IPS-20b (cell line): ENCODE measurements around the gene NEDD1.

Experiments
- H3K27ac ChIP-seq: one replicate; pipeline ENCODE4 v1.5.1; 2013; ENCODE audit warnings: low read length
- H3K27me3 ChIP-seq: 2 replicates; pipeline ENCODE4 v1.6.1; 2013; ENCODE audit warnings: mild to moderate bottlenecking, low read length, inconsistent platforms; ENCODE audit not compliant: insufficient read depth
- H3K36me3 ChIP-seq: 2 replicates; pipeline ENCODE4 v1.6.1; 2013; ENCODE audit warnings: low read depth, mild to moderate bottlenecking, inconsistent platforms, low read length, moderate library complexity; ENCODE audit not compliant: insufficient read depth
- H3K4me1 ChIP-seq: 2 replicates; pipeline ENCODE4 v1.6.1; 2013; ENCODE audit warnings: mild to moderate bottlenecking, control low read depth, inconsistent platforms, low read length, moderate library complexity; ENCODE audit not compliant: insufficient read depth
- H3K4me3 ChIP-seq: 2 replicates; pipeline ENCODE4 v1.5.1; 2013; ENCODE audit warnings: mild to moderate bottlenecking, low read length, inconsistent platforms
- H3K9ac ChIP-seq: 2 replicates; pipeline ENCODE4 v1.6.1; 2013; ENCODE audit warnings: low read depth, mild to moderate bottlenecking, inconsistent platforms, low read length, moderate library complexity
- H3K9me3 ChIP-seq: 2 replicates; pipeline ENCODE4 v1.6.1; 2013; ENCODE audit warnings: mild to moderate bottlenecking, low read depth, low read length, inconsistent platforms; ENCODE audit not compliant: insufficient read depth

The NEDD1 gene

DNA sequence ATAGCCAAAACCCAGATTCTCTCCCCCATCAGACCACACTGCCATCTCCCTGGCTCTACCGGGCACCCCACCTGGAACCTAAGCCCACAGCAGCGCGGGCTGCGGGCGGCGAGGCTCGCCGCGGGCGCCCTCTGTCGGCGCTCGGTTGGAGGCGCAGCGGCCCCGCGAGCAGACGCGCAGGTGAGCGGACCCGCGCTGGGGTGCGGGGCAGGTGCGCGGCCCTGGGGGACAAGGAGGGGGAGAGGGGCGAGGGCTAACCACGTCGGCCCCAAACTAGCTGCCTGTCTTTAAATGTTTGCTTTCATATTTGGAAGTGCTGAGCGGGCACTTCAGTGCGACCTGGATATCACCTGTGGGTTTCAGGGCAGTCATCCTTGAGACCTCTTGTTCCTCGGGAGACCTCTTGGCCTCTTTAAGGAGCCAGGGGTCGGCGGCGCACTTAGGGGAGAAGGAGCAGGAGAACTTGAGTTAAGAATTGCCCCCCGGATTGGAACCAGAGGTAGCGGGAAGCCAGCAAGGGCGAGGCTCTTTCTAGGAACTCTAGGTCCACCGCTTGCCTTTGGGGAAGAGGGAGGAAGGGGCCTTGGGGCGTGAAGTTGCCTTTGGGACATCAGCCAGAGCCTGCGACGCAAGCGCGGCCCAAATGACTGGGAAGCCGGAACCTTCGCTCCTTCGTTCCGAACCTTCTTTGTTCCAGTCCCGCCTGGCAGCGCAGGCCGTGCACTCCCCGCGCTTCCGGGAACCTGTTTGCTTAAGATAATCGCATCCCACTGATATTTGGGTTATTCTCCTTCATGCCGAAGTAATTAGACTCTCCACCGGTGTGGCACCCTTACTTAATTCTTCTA is 78.7 kb downstream of the NEDD1 start:
- H3K4me1 ChIP-seq: peaks cover 31% of the 10 kb centered on the region; the same call in 1 of the 2 replicates
- peak overlapping the region; percentile 69; the same call in 1 of the 2 replicates for H3K9ac ChIP-seq
- peaks cover 12% of the 10 kb centered on the region for H3K27me3 ChIP-seq
- peak overlapping the region; percentile 64 for H3K4me3 ChIP-seq
- H3K9me3 ChIP-seq: no peaks in the 10 kb centered on the region
- no peaks in the 10 kb centered on the region for H3K36me3 ChIP-seq
- no peak overlapping the region for H3K27ac ChIP-seq

DNA sequence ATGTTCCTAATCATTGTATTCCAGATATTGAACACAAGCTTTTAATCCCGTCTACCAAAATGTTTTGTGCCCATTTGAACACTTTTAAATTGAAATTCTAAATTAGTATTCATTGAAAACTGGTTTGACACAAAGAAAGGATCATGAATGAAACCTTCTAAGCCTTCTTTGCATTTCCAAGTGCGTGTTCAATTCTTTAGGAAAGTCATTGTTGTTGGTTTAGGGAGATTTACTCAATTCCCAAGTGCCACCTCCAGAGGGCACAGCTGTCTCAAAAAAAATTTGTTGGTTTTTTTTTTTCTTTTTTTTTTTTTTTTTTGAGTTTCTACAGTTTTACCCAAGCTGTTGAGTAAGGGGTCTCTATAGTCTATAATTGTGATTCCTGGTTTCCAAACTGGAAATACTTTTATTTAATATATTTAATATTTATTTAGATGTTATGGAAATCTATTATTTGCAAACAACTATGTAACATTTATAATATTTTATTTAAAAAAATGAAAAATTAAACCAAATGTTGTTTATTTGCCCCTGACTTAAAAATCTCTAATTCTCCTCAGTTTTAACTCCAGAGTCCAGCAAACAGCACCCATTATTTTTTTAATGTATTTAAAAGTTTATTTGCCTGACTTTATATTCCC is 79.9 kb downstream of the NEDD1 start:
- H3K27me3 ChIP-seq: peaks cover 12% of the 10 kb centered on the region
- no peaks in the 10 kb centered on the region for H3K9me3 ChIP-seq
- H3K27ac ChIP-seq: no peak overlapping the region
- no peaks in the 10 kb centered on the region for H3K36me3 ChIP-seq
- H3K9ac ChIP-seq: no peak overlapping the region; the same call in 1 of the 2 replicates
- peak overlapping the region; percentile 64; the same call in 1 of the 2 replicates for H3K4me3 ChIP-seq
- H3K4me1 ChIP-seq: peaks cover 31% of the 10 kb centered on the region; the same call in 1 of the 2 replicates

DNA sequence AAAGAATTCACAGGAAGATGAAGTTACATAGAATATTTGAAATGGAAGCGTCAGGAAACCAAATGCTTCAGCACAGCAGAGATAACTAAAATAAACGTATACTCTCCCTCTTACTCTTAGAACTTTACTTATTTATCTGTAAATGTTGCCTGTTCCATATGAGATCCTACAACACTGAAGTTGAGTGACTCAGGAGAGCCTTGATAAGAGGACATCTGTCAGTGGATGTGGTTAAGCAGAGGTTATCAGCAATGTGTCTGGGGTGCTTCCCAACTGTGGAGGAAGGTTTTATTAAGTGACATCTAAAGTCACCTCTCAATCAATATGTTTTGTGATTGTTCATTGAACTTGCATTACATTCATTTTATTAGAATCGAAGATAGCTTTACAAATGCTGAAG is 81.9 kb downstream of the NEDD1 start:
- Histone ChIP-seq H3K9ac (no peak overlapping the region), H3K27me3 (peaks cover 12% of the 10 kb centered on the region), H3K9me3 (no peaks in the 10 kb centered on the region), H3K36me3 (no peaks in the 10 kb centered on the region), H3K4me3 (no peak overlapping the region), H3K27ac (no peak overlapping the region), H3K4me1 (peaks cover 29% of the 10 kb centered on the region; the same call in 1 of the 2 replicates)

DNA sequence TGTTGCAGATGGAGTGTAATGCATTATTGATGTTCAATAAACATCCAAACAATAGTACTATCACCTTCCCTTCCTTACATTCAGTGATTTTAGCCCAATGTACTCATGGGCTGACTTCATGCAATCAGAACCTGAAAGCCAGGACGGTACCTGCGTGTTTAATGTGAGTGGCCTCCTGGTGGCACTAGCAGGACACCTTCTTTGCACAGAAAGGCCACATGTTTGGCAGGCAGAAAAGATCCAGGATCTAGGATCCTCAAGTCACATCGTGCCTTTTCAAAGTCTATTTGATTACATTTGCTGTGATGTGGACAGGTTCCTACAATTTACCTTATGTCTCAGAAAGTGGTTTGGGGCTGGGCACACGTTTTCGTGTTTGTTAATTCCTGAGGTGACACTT is 82.9 kb downstream of the NEDD1 start:
- no peaks in the 10 kb centered on the region for H3K9me3 ChIP-seq
- no peak overlapping the region for H3K4me3 ChIP-seq
- no peak overlapping the region for H3K27ac ChIP-seq
- H3K4me1 ChIP-seq: peaks cover 29% of the 10 kb centered on the region; the same call in 1 of the 2 replicates
- peaks cover 12% of the 10 kb centered on the region for H3K27me3 ChIP-seq
- no peaks in the 10 kb centered on the region for H3K36me3 ChIP-seq
- H3K9ac ChIP-seq: no peak overlapping the region

DNA sequence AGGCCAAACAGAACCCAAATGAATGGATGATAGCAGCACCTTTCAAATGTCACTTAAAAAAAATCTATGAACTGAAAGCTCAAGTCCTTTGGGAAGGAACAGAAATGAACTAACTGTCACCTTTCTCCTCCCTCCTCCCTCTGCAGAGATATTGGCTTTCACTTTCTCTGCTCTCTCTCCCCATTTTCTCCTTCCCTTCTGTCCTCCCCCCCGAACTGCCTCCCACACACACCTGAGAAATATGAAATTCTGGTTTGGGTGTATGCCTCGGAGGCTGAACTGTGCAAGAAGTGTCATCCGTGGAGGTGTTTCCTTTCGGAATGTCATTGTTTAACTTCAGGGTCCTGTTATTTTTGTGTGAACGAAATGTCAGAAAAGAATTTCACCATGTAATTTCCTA is 87.8 kb downstream of the NEDD1 start:
- Histone ChIP-seq H3K27me3 (no peaks in the 10 kb centered on the region), H3K4me3 (no peak overlapping the region), H3K9ac (no peak overlapping the region), H3K36me3 (no peaks in the 10 kb centered on the region), H3K9me3 (no peaks in the 10 kb centered on the region), H3K4me1 (peaks cover 10% of the 10 kb centered on the region; the same call in 1 of the 2 replicates), H3K27ac (no peak overlapping the region)

DNA sequence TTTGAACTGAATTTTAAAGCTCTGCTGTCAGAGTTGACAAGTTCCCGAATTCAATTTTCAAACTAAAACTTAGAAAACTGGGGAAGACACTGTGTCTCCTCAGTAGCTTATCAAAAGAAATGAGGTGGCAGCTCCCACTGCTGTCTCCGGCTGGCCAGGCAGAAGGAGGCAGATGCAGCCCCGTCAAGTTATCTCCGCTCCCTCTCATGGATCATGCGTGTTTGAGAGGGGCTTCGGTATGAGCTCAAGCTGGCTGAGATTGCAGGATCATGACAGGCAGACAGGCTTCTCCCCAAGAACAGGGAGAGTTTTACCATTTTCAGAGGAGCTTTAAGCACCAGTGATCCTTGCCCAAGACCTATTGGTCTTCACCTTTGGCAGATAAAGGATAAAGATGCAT is 88.8 kb downstream of the NEDD1 start:
- Histone ChIP-seq H3K27me3 (no peaks in the 10 kb centered on the region), H3K4me3 (no peak overlapping the region), H3K9ac (no peak overlapping the region), H3K27ac (no peak overlapping the region), H3K36me3 (no peaks in the 10 kb centered on the region), H3K9me3 (no peaks in the 10 kb centered on the region), H3K4me1 (peaks cover 5% of the 10 kb centered on the region; the same call in 1 of the 2 replicates)

DNA sequence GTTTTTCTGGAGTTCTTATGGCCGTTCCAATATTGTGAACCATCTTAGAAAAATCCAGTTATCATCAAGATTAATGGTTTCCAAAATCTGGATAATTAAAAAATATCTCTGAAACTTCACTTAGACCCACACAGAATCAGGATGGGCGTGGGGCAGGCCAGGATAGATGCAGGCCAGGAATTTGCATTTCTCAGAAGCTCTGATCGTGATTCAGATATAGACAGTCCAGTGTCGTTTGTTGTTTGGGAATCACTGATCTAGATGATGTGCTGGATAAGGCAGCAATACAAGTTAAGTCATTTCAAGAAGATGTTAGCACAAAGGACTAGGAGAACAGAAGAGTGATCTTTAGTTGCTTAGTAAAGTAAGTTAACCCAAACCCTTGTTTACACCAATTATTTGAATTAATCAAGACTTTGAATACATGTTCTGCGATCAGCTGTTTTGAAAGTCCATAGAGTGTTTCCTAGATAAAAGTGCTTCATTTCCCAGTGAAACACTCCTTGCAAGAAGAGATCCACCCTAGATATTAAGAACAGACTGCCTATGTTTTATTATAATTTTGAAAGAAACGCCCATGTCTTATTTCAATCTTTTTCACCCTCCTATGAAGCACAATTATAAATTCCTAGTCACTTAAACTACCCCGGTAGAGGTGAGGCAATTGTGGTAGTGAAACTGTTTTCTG is 90.9 kb downstream of the NEDD1 start:
- Histone ChIP-seq H3K9me3 (no peaks in the 10 kb centered on the region), H3K9ac (no peak overlapping the region), H3K4me3 (no peak overlapping the region), H3K27ac (no peak overlapping the region), H3K4me1 (no peaks in the 10 kb centered on the region), H3K36me3 (no peaks in the 10 kb centered on the region), H3K27me3 (no peaks in the 10 kb centered on the region)

DNA sequence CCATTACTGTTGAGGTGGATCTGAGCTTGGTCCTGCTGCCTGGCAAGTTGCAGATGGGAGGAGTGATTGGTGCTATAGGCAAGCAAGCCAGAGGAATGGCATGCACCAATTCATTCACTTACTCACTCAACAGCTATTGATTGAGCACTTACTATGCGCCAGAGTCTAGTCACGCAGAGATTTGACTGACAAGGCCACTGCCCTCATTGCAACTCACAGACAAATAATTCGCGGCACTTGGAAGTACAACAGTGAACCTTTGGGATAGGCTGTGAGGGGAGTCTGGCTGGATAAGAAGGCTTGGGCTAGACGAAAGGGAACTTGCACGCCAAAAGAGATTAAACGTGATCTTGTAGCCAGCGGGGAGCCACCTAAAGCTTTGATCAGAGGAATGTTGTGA is 96.2 kb downstream of the NEDD1 start:
- Histone ChIP-seq H3K9me3 (no peaks in the 10 kb centered on the region), H3K4me3 (no peak overlapping the region), H3K36me3 (no peaks in the 10 kb centered on the region), H3K27me3 (no peaks in the 10 kb centered on the region), H3K27ac (no peak overlapping the region), H3K9ac (no peak overlapping the region), H3K4me1 (peaks cover 4% of the 10 kb centered on the region; the same call in 1 of the 2 replicates)
